ENCODE results near the gene TRIM54.

Gene TRIM54

GRCh38 chr2:27281855-27282559 lies at the start of gene TRIM54:
Gene TRIM54 (plus strand): TSS chr2:27282429. CDS start chr2:27282732, 303 bp downstream.
- DNase-seq: no peak

DNA sequence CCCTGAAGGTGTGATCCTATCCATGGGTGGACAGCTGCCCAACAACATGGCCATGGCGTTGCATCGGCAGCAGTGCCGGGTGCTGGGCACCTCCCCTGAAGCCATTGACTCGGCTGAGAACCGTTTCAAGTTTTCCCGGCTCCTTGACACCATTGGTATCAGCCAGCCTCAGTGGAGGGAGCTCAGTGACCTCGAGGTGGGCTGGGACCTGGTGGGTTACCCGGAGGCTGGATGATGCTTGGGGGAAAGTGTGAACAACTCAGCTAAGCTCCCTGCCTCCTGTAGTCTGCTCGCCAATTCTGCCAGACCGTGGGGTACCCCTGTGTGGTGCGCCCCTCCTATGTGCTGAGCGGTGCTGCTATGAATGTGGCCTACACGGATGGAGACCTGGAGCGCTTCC lies 48.9 kb upstream of the TRIM54 start:
- DNase-seq: no peak

GRCh38 chr2:27236136-27236535 lies 46.1 kb upstream of the TRIM54 start:
- no peak for DNase-seq

GRCh38 chr2:27236626-27237025 lies 45.6 kb upstream of the TRIM54 start:
- DNase-seq: no peak

DNA sequence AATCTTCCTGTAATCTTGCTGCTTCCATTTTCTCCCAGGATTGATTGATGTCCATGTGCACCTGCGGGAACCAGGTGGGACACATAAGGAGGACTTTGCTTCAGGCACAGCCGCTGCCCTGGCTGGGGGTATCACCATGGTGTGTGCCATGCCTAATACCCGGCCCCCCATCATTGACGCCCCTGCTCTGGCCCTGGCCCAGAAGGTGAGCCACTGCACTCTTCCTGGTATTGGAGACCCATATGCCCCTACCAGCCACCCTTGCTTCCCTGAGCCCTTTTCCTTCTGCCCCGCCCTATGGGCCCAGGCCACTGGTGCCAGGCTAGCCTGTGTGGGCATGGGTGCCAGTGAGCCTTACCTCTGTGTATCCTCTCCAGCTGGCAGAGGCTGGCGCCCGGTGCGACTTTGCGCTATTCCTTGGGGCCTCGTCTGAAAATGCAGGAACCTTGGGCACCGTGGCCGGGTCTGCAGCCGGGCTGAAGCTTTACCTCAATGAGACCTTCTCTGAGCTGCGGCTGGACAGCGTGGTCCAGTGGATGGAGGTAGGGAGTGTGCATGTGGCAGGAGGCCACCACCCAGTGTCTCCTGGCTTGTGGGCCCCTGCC lies 44.8 kb upstream of the TRIM54 start:
- DNase-seq: no peak

DNA sequence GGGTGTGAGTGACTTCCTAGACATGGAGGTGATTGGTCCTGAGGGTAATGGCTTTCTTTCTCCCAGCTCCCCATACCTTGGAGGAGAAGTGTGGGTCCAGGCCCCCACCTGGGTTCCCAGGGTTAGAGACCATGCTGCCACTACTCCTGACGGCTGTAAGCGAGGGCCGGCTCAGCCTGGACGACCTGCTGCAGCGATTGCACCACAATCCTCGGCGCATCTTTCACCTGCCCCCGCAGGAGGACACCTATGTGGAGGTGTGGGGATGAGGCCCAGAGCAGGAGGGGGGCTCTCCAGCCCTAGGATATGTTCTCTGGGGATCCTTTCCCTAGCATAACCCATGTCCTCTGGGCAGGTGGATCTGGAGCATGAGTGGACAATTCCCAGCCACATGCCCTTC lies 43.3 kb upstream of the TRIM54 start:
- DNase-seq: no peak

GRCh38 chr2:27240406-27240805 lies 41.8 kb upstream of the TRIM54 start:
- no peak for DNase-seq

- DNase-seq: no peak
Measured at GRCh38 chr2:27241761-27242613, 40.2 kb upstream of the TRIM54 start.

- no peak for DNase-seq
Measured at GRCh38 chr2:27242614-27242951, 39.6 kb upstream of the TRIM54 start.

GRCh38 chr2:27243391-27244130 lies 38.7 kb upstream of the TRIM54 start:
- DNase-seq: no peak

DNA sequence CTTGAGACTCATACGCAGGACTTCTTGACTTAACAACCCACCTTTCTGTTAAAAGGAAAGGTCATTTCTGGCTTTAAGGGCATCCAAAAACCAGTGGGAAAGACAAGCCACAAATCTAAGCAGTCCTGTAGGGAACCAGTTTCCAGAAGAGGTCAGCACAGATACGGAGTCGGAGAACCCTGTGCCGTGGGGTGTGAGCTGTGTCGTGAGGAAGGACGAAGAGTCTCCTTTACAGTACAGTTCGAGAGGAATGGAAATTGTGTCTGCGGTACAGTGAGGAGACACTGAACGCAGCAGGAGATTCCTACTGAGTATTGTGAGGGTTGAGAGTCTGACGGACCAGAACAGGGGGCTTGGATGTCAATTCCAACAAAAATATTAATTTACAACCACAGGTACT lies 37.1 kb upstream of the TRIM54 start:
- no peak for DNase-seq

GRCh38 chr2:27245626-27246025 lies 36.6 kb upstream of the TRIM54 start:
- no peak for DNase-seq

- no peak for DNase-seq
Measured at GRCh38 chr2:27247893-27248292, 34.3 kb upstream of the TRIM54 start.

GRCh38 chr2:27249159-27249890 lies 32.9 kb upstream of the TRIM54 start:
- DNase-seq: no peak

DNA sequence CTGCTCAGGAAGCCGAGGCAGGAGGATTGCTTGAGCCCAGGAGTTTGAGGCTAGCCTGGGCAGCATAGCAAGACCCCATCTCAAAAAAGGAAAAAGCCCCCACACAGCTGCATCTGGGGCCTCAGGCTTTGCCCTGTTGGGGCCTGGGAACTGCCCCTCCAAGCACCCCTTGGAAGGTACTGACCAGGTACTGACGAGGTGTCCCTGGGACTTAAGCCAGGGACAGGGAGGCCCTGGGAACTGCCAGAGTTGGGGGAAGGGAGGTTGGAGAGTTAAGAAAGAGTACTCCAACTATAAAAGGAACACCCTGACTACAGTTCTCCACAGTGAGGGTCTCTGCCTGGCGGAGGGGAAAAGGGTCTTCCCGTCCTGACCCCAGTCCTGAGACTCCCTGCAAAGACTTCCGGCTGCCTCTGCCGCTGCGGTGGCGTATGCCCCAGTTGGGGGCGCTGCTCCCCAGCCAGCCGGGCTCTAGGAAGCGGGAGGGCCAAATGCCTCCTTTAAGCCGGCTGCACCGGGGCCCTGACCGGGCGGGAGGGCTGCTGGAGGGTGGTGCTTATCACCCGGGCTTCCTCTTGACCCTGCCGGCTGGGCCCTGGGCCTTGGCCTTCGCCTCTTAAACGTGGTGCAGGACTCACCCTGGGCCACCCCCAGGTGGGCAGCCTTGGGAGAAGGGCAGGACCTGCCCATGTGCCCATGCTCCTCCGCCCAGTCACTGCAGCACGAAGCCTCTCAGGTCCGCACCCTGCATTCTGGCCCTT lies 32.2 kb upstream of the TRIM54 start:
- peak; percentile 28 to 40 for DNase-seq

GRCh38 chr2:27250652-27251379 lies 31.4 kb upstream of the TRIM54 start:
- no peak for DNase-seq

- no peak for DNase-seq
Measured at GRCh38 chr2:27251766-27252165, 30.5 kb upstream of the TRIM54 start.

GRCh38 chr2:27255187-27255586 lies 27.0 kb upstream of the TRIM54 start:
- no peak for DNase-seq

DNA sequence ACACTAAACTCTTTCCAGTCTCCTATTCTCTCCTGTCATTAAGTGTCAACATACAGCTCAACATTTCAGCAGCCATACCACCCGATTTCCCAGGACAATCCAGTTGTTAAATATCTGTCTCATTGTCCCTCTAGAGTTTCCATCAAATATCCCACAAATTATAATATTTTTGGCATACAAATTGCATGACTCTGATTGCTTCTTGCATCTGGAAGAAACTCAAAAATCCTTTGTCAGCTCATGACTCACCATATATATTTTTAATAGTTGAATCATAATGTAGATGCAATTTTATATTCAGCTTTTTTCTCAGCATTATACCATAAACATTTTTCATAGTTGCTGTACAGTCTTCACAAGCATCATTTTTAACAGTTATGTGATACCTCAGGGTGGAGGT lies 26.6 kb upstream of the TRIM54 start:
- no peak for DNase-seq

DNA sequence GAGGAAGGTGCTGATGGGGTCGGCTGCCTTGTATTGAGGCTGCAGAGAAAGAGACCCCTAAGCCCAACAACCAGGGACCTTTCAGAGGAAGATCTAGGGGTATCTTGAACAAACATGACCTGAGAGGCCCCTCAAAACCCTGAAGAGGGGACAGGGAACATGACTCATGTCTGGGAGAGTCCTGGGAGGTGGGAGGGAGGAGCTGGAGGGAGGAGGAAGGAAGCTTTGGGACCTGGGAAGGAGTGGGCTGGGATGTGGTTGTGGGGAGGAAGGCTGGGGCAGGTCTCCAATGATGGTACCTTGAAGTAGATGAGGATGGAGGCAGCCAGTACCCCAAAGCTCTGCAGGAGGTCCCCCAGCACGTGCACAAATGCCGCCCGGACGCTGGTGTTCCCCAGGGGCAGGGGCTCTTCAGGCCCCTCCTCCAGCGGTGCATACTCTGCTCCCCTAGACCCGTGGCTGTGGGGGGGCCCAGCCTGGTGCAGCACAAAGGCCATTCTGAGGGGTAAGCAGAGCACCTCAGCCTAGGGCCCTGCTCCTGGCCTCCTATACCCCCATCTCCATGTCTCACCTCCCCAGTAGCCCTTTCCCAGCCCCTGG lies 25.3 kb upstream of the TRIM54 start:
- no peak for DNase-seq

DNA sequence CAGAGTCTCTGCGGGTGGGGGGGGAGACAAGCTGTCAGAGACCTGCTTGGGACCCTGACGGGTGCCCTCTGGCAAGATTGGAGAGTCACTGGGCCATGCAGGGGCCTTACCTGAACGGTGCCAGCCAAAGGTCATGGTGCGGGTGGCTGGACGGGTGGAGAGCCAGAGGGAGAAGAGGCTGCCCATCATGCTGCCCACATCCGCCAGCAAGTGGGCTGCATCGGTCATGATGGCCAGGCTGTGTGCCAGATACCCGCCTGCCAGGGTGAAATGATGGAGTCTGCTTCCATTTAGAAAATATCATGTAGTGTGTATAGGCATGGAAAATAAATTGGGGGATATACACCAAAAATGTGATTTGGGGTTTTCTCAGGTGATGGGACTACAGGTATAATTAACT lies 24.2 kb upstream of the TRIM54 start:
- no peak for DNase-seq
